Natural killer cell (primary cell): ENCODE results near the gene MIGA2. TPM values are rescaled to one million over a fixed set of nuclear protein-coding genes. Genes with fewer than 3 reads are reported as not detected.

Source experiments
- ATAC-seq, 3 donors: fragments of 150-1000 bp in 2 of 3; fragments of 200-7000 bp in 1 of 3; cut with Tn5 transposase; 1 replicate in 1 of 3; 2 replicates in 2 of 3; pipeline ENCODE4 v1.10.0; 2021; ENCODE audit warnings: mild to moderate bottlenecking in 2 of 3, moderate library complexity in 2 of 3
- DNase-seq, 2 donors: peaks; one replicate each; pipeline versions ENCODE4 v3.0.0 to v3.0.0-alpha.2; 2013 to 2021; ENCODE audit warnings: mixed read lengths in 1 of 2
- H3K27ac ChIP-seq: one replicate; pipeline ENCODE4 v1.5.1; 2013; ENCODE audit warnings: mild to moderate bottlenecking, low read length
- H3K27me3 ChIP-seq: one replicate; pipeline ENCODE4 v1.6.1; 2013; ENCODE audit warnings: low read length; ENCODE audit not compliant: control insufficient read depth, insufficient read depth
- H3K36me3 ChIP-seq: one replicate; pipeline ENCODE4 v1.6.1; 2013; ENCODE audit warnings: low read length; ENCODE audit not compliant: control insufficient read depth, insufficient read depth
- H3K4me1 ChIP-seq: one replicate; pipeline ENCODE4 v1.6.1; 2013; ENCODE audit warnings: low read length; ENCODE audit not compliant: control insufficient read depth, insufficient read depth
- H3K4me3 ChIP-seq: one replicate; pipeline ENCODE4 v1.5.1; 2013; ENCODE audit warnings: low read length
- H3K9me3 ChIP-seq: one replicate; pipeline ENCODE4 v1.6.1; 2013; ENCODE audit warnings: low read length; ENCODE audit not compliant: control insufficient read depth, insufficient read depth
- H3K27ac Mint-ChIP-seq, 2 donors: one replicate each; pipeline ENCODE4 v1.8.0; 2022; ENCODE audit warnings: mild to moderate bottlenecking in 2 of 2, mixed read lengths in 2 of 2, moderate library complexity in 1 of 2
- H3K27me3 Mint-ChIP-seq, 2 donors: one replicate each; pipeline ENCODE4 v1.8.0; 2022; ENCODE audit warnings: low read depth in 2 of 2, mixed read lengths in 2 of 2
- H3K36me3 Mint-ChIP-seq: one replicate; pipeline ENCODE4 v1.8.0; 2022; ENCODE audit warnings: mixed read lengths
- H3K4me1 Mint-ChIP-seq, 2 donors: one replicate each; pipeline ENCODE4 v1.8.0; 2022; ENCODE audit warnings: mixed read lengths in 2 of 2
- H3K4me3 Mint-ChIP-seq: one replicate; pipeline ENCODE4 v1.8.0; 2022; ENCODE audit warnings: mild to moderate bottlenecking, moderate library complexity, mixed read lengths
- H3K9me3 Mint-ChIP-seq, 2 donors: one replicate each; pipeline ENCODE4 v1.8.0; 2022; ENCODE audit warnings: mixed read lengths in 2 of 2
- WGBS: methylation state at CpG from one replicate; pipeline ENCODE4 v1.1.7; 2013; ENCODE audit warnings: missing lambda C conversion rate; ENCODE audit not compliant: insufficient coverage; 5-methylcytosine and 5-hydroxymethylcytosine counted together
- intact Hi-C: fragments of 100-400 bp; cut with micrococcal nuclease; formaldehyde crosslinking; loops from one replicate; pipeline ENCODE4 v1.14.2; 2022
- total RNA-seq, 4 donors: library from RNA; stranded (reverse); fragments of 120-200 nt in 1 of 4; gene quantifications; one replicate each; pipeline versions ENCODE4 v1.2.3 to v1.2.4, GENCODE V29; 2013 to 2022
- TF ChIP-seq, protein P1 (sequence below): fragments of 200-600 bp; IDR thresholded peaks from one replicate; pipeline ENCODE4 v1.8.0; 2022; ENCODE audit warnings: antibody characterized with exemption

Gene MIGA2
- total RNA-seq, 3 donors from 2014 or later (not counting 1 experiment from before 2014, with no cell fraction given): 67.3 to 77.9 (median 73.9) TPM

DNA sequence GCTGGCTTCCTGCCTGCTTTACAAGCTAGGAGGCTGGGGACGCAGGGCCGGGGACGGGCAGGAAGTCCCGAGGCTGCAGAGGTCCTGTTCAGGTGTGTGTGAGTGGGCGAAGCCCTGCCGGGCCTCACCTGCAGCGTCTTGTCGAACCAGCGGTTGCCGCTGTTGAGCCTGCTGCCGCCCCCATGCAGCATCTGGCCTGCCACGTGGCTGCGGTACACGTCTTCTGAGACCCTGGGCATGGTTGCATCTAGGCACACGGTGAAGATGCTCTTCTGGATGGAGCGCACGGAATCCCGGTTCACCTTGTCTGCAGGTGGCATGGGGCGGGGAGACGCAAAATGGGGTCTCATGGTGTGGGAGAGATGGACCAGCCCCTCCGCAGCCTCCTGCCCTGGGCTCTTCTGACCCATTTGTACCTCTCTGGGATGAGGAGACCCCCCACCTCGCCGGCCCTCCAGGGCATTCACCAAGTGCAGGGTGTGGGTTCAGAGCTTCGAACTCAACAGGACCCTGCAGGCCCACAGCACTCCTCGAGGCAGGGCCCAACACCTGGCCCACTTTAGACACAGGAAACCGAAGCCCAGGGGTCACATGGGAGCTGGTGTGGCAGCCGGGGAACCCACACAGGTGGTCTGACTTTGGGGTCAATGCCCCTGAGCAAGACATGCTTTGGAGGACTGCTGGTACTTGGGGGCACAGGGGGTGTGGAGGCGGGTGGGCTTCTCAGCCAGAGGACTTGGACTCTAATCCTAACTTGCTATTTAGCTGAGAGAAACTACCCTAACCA, 64.2 kb downstream of the MIGA2 start:
- H3K36me3 ChIP-seq: no peaks in the 10 kb centered on the region
- intact Hi-C loops: no loop called here
- no peak overlapping the region for H3K27ac ChIP-seq
- Mint-ChIP-seq H3K9me3 (no peaks in the 10 kb centered on the region), H3K4me1 (no peaks in the 10 kb centered on the region), H3K27me3 (no peaks in the 10 kb centered on the region), H3K27ac (no peak overlapping the region), H3K4me3 (no peak overlapping the region), H3K36me3 (no peaks in the 10 kb centered on the region)
- no peaks in the 10 kb centered on the region for H3K9me3 ChIP-seq
- 83% methylated on average over 28 of the region's 28 CpGs for WGBS
- no peaks in the 10 kb centered on the region for H3K4me1 ChIP-seq
- TF ChIP-seq, protein P1, sequence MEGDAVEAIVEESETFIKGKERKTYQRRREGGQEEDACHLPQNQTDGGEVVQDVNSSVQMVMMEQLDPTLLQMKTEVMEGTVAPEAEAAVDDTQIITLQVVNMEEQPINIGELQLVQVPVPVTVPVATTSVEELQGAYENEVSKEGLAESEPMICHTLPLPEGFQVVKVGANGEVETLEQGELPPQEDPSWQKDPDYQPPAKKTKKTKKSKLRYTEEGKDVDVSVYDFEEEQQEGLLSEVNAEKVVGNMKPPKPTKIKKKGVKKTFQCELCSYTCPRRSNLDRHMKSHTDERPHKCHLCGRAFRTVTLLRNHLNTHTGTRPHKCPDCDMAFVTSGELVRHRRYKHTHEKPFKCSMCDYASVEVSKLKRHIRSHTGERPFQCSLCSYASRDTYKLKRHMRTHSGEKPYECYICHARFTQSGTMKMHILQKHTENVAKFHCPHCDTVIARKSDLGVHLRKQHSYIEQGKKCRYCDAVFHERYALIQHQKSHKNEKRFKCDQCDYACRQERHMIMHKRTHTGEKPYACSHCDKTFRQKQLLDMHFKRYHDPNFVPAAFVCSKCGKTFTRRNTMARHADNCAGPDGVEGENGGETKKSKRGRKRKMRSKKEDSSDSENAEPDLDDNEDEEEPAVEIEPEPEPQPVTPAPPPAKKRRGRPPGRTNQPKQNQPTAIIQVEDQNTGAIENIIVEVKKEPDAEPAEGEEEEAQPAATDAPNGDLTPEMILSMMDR: no peak
- ATAC-seq: no peak
- no peaks in the 10 kb centered on the region for H3K27me3 ChIP-seq
- H3K4me3 ChIP-seq: no peak overlapping the region
- no peak for DNase-seq

DNA sequence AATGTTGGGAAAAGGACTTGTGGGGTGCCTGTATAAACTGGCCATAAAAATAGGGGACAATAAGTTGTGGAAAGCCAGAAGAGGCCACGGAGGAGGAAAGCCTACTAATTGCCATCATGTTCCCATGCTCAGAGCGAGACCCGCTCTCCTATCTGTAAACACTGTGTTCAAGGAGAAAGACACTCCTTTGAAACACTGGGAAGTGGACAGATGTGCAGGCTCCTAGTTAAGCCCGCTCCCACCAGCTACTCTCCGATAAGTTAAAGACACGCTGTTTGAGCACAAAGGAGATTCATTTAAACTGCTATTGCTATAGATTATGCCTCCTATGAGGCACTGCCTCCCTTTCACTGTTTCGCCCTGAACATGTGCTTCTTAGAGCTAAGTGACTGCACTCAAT, 64.9 kb downstream of the MIGA2 start:
- Histone ChIP-seq H3K9me3 (no peaks in the 10 kb centered on the region), H3K4me3 (no peak overlapping the region), H3K36me3 (no peaks in the 10 kb centered on the region), H3K4me1 (no peaks in the 10 kb centered on the region), H3K27ac (no peak overlapping the region), H3K27me3 (no peaks in the 10 kb centered on the region)
- ATAC-seq (no peak), DNase-seq (no peak)
- WGBS: 97% methylated on average over 7 of the region's 7 CpGs
- Mint-ChIP-seq H3K36me3 (no peaks in the 10 kb centered on the region), H3K27me3 (no peaks in the 10 kb centered on the region), H3K27ac (no peak overlapping the region), H3K9me3 (no peaks in the 10 kb centered on the region), H3K4me3 (no peak overlapping the region), H3K4me1 (no peaks in the 10 kb centered on the region)
- TF ChIP-seq, protein P1: no peak
- intact Hi-C loops: no loop called here

DNA sequence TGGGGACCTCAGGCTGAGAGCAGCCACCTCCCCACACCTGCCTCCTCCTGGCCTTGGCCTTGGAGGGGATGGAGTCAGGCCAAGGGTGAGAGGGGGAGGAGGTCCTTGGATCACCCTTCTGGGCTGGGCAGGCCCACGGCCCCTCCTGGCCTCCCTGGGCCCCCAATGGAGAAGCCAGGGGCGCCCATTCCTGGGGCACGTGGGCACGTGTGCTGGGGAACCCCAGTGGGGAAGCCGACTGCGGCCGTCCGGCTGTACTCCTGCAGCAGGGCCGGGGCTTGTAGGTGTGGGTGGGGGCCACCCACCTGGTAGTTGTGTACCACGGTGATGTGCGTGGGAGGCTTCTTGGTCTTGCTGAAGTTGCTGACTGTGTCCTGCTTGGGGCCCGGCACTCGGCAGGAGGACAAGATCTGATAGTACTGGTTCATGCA, 65.7 kb downstream of the MIGA2 start:
- Histone ChIP-seq H3K36me3 (no peaks in the 10 kb centered on the region), H3K27ac (no peak overlapping the region), H3K9me3 (no peaks in the 10 kb centered on the region), H3K4me1 (no peaks in the 10 kb centered on the region), H3K4me3 (no peak overlapping the region), H3K27me3 (no peaks in the 10 kb centered on the region)
- TF ChIP-seq, protein P1: no peak
- Mint-ChIP-seq H3K4me3 (no peak overlapping the region), H3K27ac (no peak overlapping the region), H3K4me1 (no peaks in the 10 kb centered on the region), H3K27me3 (no peaks in the 10 kb centered on the region), H3K9me3 (no peaks in the 10 kb centered on the region), H3K36me3 (no peaks in the 10 kb centered on the region)
- no peak for ATAC-seq
- WGBS: 89% methylated on average over 13 of the region's 13 CpGs
- intact Hi-C loops: no loop called here
- DNase-seq: no peak
